IgD-negative memory B cell (primary cell): Measurements from ENCODE around the gene PRKCH. TPM values are rescaled to one million over a fixed set of nuclear protein-coding genes. Genes with fewer than 3 reads are reported as not detected.
A peak's percentile ranks its signal among the peaks of the same experiment; 100 is the strongest.
"Not testable (repeated sequence)": the region's sequence is repeated elsewhere in the genome, so short reads cannot be mapped to it uniquely, and the experiment has no call there.

Source experiments
- H3K27ac Mint-ChIP-seq, 3 donors: one replicate each; pipeline ENCODE4 v1.8.0; 2020 to 2022; ENCODE audit warnings: mild to moderate bottlenecking in 3 of 3, mixed read lengths in 3 of 3, moderate library complexity in 1 of 3
- H3K27me3 Mint-ChIP-seq: one replicate; pipeline ENCODE4 v1.8.0; 2021; ENCODE audit warnings: mixed read lengths
- H3K36me3 Mint-ChIP-seq: one replicate; pipeline ENCODE4 v1.8.0; 2020; ENCODE audit warnings: mild to moderate bottlenecking, mixed read lengths
- H3K4me1 Mint-ChIP-seq, 3 donors: one replicate each; pipeline ENCODE4 v1.8.0; 2020 to 2022; ENCODE audit warnings: mixed read lengths in 3 of 3, mild to moderate bottlenecking in 1 of 3
- H3K4me3 Mint-ChIP-seq, 4 donors: one replicate each; pipeline ENCODE4 v1.8.0; 2020 to 2022; ENCODE audit warnings: mild to moderate bottlenecking in 4 of 4, mixed read lengths in 4 of 4, moderate library complexity in 3 of 4
- H3K9me3 Mint-ChIP-seq, 3 donors: one replicate each; pipeline ENCODE4 v1.8.0; 2020 to 2021; ENCODE audit warnings: mixed read lengths in 3 of 3, mild to moderate bottlenecking in 1 of 3
- polyA plus RNA-seq: library from polyadenylated mRNA; unstranded; fragments of 300-500 nt; fragmentation: Illumina TruSeq; gene quantifications from one replicate; pipeline ENCODE4 v1.2.3, GENCODE V29; 2021

PRKCH gene
- polyA plus RNA-seq, 1 donor from 2014 or later = 9.6 TPM

GRCh38 chr14:61296151-61296550, 25.2 kb upstream of the PRKCH start:
- peaks cover 2% of the 10 kb centered on the region for H3K27me3 Mint-ChIP-seq
- H3K9me3 Mint-ChIP-seq = no peaks in the 10 kb centered on the region
- no peaks in the 10 kb centered on the region for H3K36me3 Mint-ChIP-seq
- no peak overlapping the region for H3K27ac Mint-ChIP-seq
- H3K4me3 Mint-ChIP-seq = no peak overlapping the region
- H3K4me1 Mint-ChIP-seq = peaks cover 0 to 4% (median 1%) of the 10 kb centered on the region in 3 donors

- H3K4me3 Mint-ChIP-seq = no peak overlapping the region
- no peak overlapping the region for H3K27ac Mint-ChIP-seq
- no peaks in the 10 kb centered on the region for H3K9me3 Mint-ChIP-seq
- H3K4me1 Mint-ChIP-seq = peaks cover 0 to 4% (median 1%) of the 10 kb centered on the region in 3 donors
- H3K36me3 Mint-ChIP-seq = no peaks in the 10 kb centered on the region
- peaks cover 2% of the 10 kb centered on the region for H3K27me3 Mint-ChIP-seq
These were observed 24.5 kb upstream of the PRKCH start for GRCh38 chr14:61296719-61297502.

GRCh38 chr14:61297581-61297980, 23.8 kb upstream of the PRKCH start:
- Mint-ChIP-seq H3K27ac (no peak overlapping the region), H3K4me1 (peaks cover 0 to 4% (median 1%) of the 10 kb centered on the region in 3 donors), H3K36me3 (no peaks in the 10 kb centered on the region), H3K9me3 (no peaks in the 10 kb centered on the region), H3K4me3 (peak overlapping the region in 1 of 4 donors; percentile 24), H3K27me3 (peaks cover 2% of the 10 kb centered on the region)

- H3K9me3 Mint-ChIP-seq = peaks cover 0 to 2% (median 0%) of the 10 kb centered on the region in 3 donors
- H3K27ac Mint-ChIP-seq = no peak overlapping the region
- no peak overlapping the region for H3K4me3 Mint-ChIP-seq
- H3K4me1 Mint-ChIP-seq = peaks cover 0 to 4% (median 3%) of the 10 kb centered on the region in 3 donors
- H3K36me3 Mint-ChIP-seq = peaks cover 2% of the 10 kb centered on the region
- H3K27me3 Mint-ChIP-seq = peaks cover 2% of the 10 kb centered on the region
These were observed 22.6 kb upstream of the PRKCH start for GRCh38 chr14:61298824-61299223.

GRCh38 chr14:61300209-61300608, 21.2 kb upstream of the PRKCH start:
- Mint-ChIP-seq H3K36me3 (peaks cover 2% of the 10 kb centered on the region), H3K4me3 (no peak overlapping the region), H3K9me3 (peaks cover 0 to 2% (median 0%) of the 10 kb centered on the region in 3 donors), H3K27me3 (peaks cover 2% of the 10 kb centered on the region), H3K4me1 (peaks cover 0 to 4% (median 3%) of the 10 kb centered on the region in 3 donors), H3K27ac (no peak overlapping the region)

GRCh38 chr14:61300754-61301153, 20.6 kb upstream of the PRKCH start:
- H3K36me3 Mint-ChIP-seq = peaks cover 2% of the 10 kb centered on the region
- no peak overlapping the region for H3K27ac Mint-ChIP-seq
- peaks cover 0 to 4% (median 3%) of the 10 kb centered on the region in 3 donors for H3K4me1 Mint-ChIP-seq
- H3K4me3 Mint-ChIP-seq = no peak overlapping the region
- H3K27me3 Mint-ChIP-seq = peaks cover 2% of the 10 kb centered on the region
- peaks cover 0 to 4% (median 4%) of the 10 kb centered on the region in 3 donors for H3K9me3 Mint-ChIP-seq

- H3K4me1 Mint-ChIP-seq = peaks cover 0 to 2% (median 1%) of the 10 kb centered on the region in 3 donors
- H3K36me3 Mint-ChIP-seq = peaks cover 2% of the 10 kb centered on the region
- peaks cover 3% of the 10 kb centered on the region for H3K27me3 Mint-ChIP-seq
- H3K4me3 Mint-ChIP-seq = no peak overlapping the region
- no peak overlapping the region for H3K27ac Mint-ChIP-seq
- peaks cover 3 to 10% (median 5%) of the 10 kb centered on the region in 3 donors for H3K9me3 Mint-ChIP-seq
These were observed 16.7 kb upstream of the PRKCH start for GRCh38 chr14:61304688-61305087.

GRCh38 chr14:61308198-61308597, 13.2 kb upstream of the PRKCH start:
- H3K27ac Mint-ChIP-seq = no peak overlapping the region
- H3K27me3 Mint-ChIP-seq = peaks cover 4% of the 10 kb centered on the region
- H3K4me1 Mint-ChIP-seq = peaks cover 0 to 1% (median 0%) of the 10 kb centered on the region in 3 donors
- H3K36me3 Mint-ChIP-seq = peaks cover 2% of the 10 kb centered on the region
- H3K9me3 Mint-ChIP-seq = peaks cover 7 to 18% (median 17%) of the 10 kb centered on the region in 3 donors
- H3K4me3 Mint-ChIP-seq = no peak overlapping the region

GRCh38 chr14:61308701-61309100, 12.7 kb upstream of the PRKCH start:
- H3K27me3 Mint-ChIP-seq, H3K4me3 Mint-ChIP-seq, H3K36me3 Mint-ChIP-seq, H3K4me1 Mint-ChIP-seq, H3K27ac Mint-ChIP-seq: not testable (repeated sequence)
- peaks cover 9 to 18% (median 15%) of the 10 kb centered on the region in 3 donors for H3K9me3 Mint-ChIP-seq

GRCh38 chr14:61315313-61315712, 6.1 kb upstream of the PRKCH start:
- Mint-ChIP-seq H3K4me1 (no peaks in the 10 kb centered on the region), H3K9me3 (peaks cover 6 to 11% (median 11%) of the 10 kb centered on the region in 3 donors), H3K27me3 (no peaks in the 10 kb centered on the region), H3K36me3 (no peaks in the 10 kb centered on the region), H3K4me3 (no peak overlapping the region), H3K27ac (no peak overlapping the region)

- peaks cover 1 to 7% (median 5%) of the 10 kb centered on the region in 3 donors for H3K9me3 Mint-ChIP-seq
- H3K4me1 Mint-ChIP-seq = peaks cover 0 to 9% (median 9%) of the 10 kb centered on the region in 3 donors
- no peak overlapping the region for H3K4me3 Mint-ChIP-seq
- H3K36me3 Mint-ChIP-seq = no peaks in the 10 kb centered on the region
- no peak overlapping the region for H3K27ac Mint-ChIP-seq
- peaks cover 14% of the 10 kb centered on the region for H3K27me3 Mint-ChIP-seq
These were observed 2.3 kb upstream of the PRKCH start for GRCh38 chr14:61319086-61319485.

- Mint-ChIP-seq H3K36me3 (no peaks in the 10 kb centered on the region), H3K27ac (no peak overlapping the region), H3K4me1 (peaks cover 0 to 9% (median 9%) of the 10 kb centered on the region in 3 donors), H3K27me3 (peaks cover 14% of the 10 kb centered on the region), H3K9me3 (peaks cover 0 to 5% (median under 1%) of the 10 kb centered on the region in 3 donors), H3K4me3 (no peak overlapping the region)
These were observed 1.7 kb upstream of the PRKCH start for GRCh38 chr14:61319706-61320105.

GRCh38 chr14:61320170-61320569, 1.2 kb upstream of the PRKCH start:
- H3K27ac Mint-ChIP-seq, H3K4me1 Mint-ChIP-seq, H3K9me3 Mint-ChIP-seq, H3K36me3 Mint-ChIP-seq, H3K4me3 Mint-ChIP-seq: not testable (repeated sequence)
- peaks cover 14% of the 10 kb centered on the region for H3K27me3 Mint-ChIP-seq

GRCh38 chr14:61320806-61321384, 484 bp upstream of the PRKCH start:
- Mint-ChIP-seq H3K27ac (no peak overlapping the region), H3K4me1 (peaks cover 0 to 9% (median 9%) of the 10 kb centered on the region in 3 donors), H3K4me3 (peak overlapping the region in 3 of 4 donors; percentile 51 to 83 (median 71)), H3K36me3 (no peaks in the 10 kb centered on the region), H3K9me3 (peaks cover 0 to 3% (median 0%) of the 10 kb centered on the region in 3 donors), H3K27me3 (peaks cover 14% of the 10 kb centered on the region)

GRCh38 chr14:61322011-61322798, 826 bp downstream of the PRKCH start:
- H3K36me3 Mint-ChIP-seq = no peaks in the 10 kb centered on the region
- peaks cover 0 to 9% (median 9%) of the 10 kb centered on the region in 3 donors for H3K4me1 Mint-ChIP-seq
- H3K9me3 Mint-ChIP-seq = peaks cover 0 to 3% (median 0%) of the 10 kb centered on the region in 3 donors
- H3K4me3 Mint-ChIP-seq = peak overlapping the region; percentile 70 to 90 (median 86)
- H3K27me3 Mint-ChIP-seq = peaks cover 14% of the 10 kb centered on the region
- peak overlapping the region in 1 of 3 donors; percentile 47 for H3K27ac Mint-ChIP-seq
